GM19324 (cell line): ENCODE results near the gene NSUN6.
"Not testable (repeated sequence)": the region's sequence is repeated elsewhere in the genome, so short reads cannot be mapped to it uniquely, and the experiment has no call there.

Source experiments
- ATAC-seq: cut with Tn5 transposase; IDR thresholded peaks from one replicate; pipeline ENCODE4 v1.9.1; 2021; ENCODE audit warnings: mild to moderate bottlenecking, moderate library complexity; ENCODE audit not compliant: unreplicated experiment, low FRiP score

The NSUN6 gene

DNA sequence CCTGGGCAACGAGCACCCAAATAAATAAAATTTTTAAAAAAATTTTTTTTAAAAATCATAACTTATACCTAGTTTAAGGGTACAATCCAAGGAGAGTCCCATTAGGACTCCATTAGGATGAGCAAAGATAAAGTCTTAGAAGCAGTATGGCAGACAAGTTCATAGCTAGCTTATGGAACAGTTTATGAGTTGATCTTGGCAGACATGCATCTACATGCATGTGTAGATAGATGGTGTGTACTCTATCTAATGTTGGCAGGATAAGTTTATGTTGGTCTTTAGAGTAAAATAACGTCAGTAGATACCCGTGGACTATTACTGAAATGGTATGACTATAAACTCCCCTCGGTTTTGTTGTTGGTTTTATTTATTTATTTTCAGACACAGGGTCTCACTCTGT lies 40.2 kb downstream of the NSUN6 start:
- ATAC-seq: no peak

DNA sequence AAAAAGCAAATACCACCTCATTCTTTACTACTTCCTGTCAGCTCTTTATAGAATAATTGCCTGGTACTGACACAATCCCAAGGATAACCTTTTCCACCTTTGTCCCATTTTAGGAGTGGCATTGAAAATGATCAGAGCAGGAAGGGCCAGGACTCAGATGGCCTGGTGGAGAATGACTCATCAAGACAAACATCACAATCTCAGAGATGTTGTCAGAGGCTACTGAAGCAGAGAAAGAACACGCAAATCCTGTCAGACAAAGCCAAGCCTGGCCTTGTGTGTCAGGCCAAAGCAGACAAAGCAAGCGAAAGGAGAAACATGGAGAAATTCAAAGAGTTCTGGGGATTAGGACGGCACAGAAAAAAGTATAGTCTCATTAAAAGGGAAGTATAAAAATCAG lies 40.9 kb downstream of the NSUN6 start:
- no peak for ATAC-seq

- no peak for ATAC-seq
Observed at GRCh38 chr10:18608596-18608995, 42.8 kb downstream of the NSUN6 start.

GRCh38 chr10:18607503-18608378 lies 43.6 kb downstream of the NSUN6 start:
- ATAC-seq: no peak

DNA sequence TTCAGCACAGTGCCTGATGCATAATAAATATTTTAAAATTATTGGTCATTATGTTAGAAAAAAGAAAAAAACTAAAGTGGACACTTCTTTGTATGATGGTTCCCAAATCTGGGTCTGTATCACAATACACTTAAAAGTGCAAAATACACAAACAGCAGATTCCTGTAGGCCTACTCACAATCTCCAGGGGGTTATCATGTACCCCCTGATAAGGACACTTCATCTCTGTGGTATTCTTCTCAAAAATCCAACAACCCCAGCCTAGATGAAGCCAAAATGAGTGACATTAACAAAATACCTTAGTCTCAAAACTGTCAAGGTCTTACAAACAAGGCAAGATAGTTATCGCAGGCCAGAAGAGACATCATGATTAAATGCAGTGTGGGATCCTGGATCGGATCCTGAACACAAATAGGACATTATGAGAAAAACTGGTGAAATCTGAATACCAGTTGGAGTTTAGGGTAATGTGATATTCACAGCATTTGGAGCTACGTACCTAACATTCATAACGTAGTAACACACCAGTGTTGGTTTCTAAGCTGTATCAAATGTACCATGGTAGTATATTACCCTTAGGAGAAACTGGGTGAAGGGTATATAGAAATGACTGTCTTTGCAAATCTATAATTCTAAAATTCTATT lies 45.2 kb downstream of the NSUN6 start:
- no peak for ATAC-seq

DNA sequence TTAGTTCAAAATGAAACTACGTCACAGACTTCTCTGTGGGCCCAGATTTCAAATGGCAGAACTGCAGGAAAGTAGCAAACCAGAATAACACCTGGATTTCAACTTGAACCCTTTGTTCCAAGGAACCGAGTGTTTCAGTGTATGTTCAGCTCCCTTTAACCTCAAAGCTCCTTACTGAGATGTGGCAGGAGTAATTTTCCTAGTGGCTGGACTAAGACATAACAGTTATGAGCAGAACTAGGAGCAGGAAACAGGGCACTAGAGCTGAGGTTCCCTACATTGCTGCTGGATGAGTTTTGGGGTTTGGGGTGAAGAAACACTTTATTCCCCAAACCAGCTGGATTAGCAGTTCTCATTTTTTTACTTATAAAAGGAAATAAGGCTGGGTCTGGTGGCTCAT lies 50.1 kb downstream of the NSUN6 start:
- ATAC-seq: no peak

DNA sequence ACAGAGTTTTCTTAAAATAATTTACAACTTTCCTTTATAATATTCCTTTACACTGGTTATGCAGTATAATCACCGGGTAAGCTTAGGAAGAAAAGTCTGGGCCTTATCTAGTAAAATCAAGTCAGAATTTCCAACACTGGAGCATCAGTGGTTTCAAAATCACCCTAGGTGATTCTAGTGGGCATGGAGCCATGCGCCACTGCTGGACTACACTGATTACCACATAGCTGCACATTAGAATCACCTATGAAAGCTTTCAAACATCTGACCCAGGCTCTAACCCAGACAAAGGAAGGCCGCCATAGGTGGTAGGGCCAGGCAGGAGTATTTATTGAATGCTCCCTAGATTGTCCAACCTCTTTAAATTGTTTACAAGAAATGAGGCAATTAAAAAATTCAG lies 52.0 kb downstream of the NSUN6 start:
- no peak for ATAC-seq

DNA sequence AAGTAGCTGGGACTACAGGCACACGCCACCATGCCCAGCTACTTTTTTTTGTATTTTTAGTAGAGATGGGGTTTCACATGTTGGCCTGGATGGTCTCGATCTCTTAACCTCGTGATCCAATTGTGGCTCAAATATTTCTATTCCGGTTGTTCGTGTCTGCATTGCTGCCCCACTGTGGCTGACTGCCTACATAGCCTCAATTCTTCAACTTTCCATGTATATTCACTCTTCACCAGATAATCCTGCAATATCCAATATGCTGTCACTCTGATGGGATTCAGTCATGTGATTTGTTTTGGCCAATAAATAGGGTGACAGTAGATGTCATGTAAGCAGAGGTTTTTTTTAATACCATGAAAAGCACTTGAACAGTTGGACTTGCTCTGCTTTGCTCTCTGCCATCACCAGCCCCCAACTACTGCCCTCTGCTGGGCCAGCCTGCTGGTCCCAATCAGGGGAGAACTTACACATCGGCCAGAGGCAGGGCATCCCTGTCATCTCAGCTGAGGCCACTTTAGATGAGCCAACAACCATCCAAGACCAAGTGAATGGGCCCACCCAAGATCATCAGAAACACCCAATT lies 56.7 kb downstream of the NSUN6 start:
- ATAC-seq: no peak

GRCh38 chr10:18591141-18591540 lies 60.2 kb downstream of the NSUN6 start:
- not testable (repeated sequence) for ATAC-seq

GRCh38 chr10:18586637-18587036 lies 64.8 kb downstream of the NSUN6 start:
- not testable (repeated sequence) for ATAC-seq

DNA sequence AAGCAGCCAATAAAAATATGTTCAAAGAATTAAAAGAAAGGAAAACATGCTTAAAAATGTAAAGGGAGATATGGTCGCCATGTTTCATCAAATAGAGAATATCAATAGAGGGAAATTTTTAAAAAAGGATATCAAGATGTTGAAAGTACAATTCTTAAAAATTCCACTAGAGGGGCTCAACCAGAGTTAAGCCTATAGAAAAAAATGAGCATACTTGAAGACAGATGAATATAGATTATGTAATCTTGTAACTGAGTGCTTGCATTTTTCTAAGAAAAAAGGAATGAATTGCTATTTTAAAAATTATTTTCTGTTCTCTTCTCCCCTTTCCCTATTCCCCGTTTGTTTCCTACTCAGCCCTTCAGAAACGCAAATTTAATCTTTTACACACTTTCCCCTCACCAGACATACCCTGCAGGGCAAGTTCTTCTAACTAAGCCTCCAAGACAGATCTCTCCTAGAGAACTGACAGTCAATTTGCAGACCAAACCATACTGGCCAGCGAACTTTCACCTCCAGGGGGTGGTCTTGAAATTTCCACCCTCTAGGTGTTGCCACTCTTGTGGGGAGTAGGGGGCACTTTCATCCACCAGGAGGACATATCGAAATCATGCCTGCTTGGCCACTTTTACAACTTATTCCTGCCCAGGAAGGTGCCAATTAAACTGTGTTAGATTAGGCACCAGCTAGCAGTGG lies 67.7 kb downstream of the NSUN6 start:
- ATAC-seq: no peak

DNA sequence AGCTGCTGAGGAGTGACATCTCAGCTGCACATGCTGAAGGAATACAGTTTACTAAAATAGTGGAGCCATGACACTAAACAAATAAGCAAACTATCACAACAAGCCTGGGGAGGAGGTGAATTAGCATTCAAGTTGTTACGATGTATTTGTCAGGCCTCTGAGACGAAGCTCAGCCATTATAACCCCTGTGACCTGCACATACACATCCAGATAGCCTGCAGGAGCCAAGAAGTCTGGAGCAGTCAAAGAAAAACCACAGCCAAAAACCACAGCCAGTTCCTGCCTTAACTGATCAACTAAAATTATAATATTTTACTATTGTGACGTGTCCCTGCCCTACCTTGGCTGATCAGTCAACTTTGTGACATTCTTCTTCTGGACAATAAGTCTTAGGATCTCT lies 68.6 kb downstream of the NSUN6 start:
- no peak for ATAC-seq

GRCh38 chr10:18577823-18578685 lies 73.3 kb downstream of the NSUN6 start:
- no peak for ATAC-seq

DNA sequence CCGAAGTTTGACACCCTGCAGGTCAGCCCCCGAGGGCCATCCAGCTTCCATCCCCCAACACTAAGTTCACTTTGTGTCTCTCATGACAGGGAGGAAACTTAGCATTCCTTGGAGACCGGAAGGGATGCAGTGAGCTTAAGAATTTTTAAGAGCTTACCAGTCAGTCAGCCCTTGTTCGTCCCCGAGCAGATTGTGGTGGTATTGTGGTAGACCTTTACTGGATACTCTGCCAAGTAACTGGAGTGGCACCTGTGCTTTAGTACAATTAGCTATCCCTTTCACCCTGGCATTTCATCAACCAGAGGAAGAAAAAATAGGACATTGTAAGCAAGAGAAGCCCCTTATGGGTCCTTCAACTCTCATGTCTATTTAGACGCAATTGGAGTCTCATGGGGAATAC lies 74.8 kb downstream of the NSUN6 start:
- no peak for ATAC-seq

GRCh38 chr10:18572959-18573561 lies 78.3 kb downstream of the NSUN6 start:
- no peak for ATAC-seq

- ATAC-seq: no peak
Observed at GRCh38 chr10:18571780-18572179, 79.6 kb downstream of the NSUN6 start.

DNA sequence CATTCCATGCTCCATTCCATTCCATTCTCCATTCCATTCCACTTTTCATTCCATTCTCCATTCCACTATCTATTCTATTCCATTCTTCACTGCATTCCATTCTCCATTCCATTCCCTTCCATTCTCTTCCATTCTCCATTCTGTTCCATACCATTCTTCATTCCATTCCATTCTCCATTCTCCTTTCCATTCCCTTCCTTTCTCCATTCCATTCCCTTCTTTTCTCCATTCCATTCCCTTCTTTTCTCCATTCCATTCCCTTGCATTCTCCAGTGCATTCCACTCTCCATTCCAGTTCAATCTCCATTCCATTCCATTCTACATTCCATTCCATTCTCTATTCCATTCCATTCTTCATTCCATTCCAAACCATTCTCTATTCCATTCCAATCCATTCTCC lies 80.3 kb downstream of the NSUN6 start:
- no peak for ATAC-seq

- ATAC-seq: not testable (repeated sequence)
Observed at GRCh38 chr10:18570386-18570785, 81.0 kb downstream of the NSUN6 start.

DNA sequence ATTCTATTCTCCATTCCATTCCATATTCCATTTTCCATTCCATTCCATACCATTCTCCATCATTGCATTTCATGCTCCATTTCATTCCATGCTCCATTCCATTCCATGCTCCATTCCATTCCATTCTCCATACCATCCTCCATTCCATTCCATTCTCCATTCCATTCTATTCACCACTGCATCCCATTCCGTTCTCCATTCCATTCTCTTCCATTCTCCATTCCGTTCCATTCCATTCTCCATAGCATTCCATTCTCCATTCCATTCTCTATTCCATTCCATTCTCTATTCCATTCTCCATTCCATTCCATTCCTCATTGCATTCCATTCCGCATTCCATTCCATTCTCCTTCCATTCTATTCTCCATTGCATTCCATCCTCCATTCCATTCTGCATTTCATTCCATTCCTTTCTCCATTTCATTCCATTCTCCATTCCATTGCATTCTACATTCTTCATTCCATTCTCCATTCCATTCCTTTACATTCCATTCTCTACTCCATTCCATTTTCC lies 84.0 kb downstream of the NSUN6 start:
- no peak for ATAC-seq

DNA sequence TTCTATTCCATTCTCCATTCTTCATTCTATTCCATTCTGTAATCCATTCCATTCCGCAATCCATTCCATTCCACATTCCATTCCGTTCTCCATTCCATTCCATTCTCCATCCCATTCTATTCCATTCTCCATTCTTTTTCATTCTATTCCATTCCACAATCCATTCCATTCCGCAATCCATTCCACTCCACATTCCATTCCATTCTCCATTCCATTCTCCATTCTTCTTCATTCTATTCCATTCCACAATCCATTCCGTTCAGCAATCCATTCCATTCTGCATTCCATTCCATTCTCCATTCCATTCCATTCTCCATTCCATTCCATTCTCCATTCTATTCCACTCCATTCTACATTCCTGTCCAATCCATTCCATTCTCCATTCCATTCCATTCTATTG lies 85.2 kb downstream of the NSUN6 start:
- no peak for ATAC-seq
